ENCODE results near the gene CCDC66. TPM values are rescaled to one million over a fixed set of nuclear protein-coding genes. Genes with fewer than 3 reads are reported as not detected.

Gene CCDC66
- total and polyA plus RNA-seq, 9 of the 15 experiments (the other 6 are each of a cell fraction or from before 2014, with no cell fraction given) = 21.5 to 46.5 (median 29.6) TPM

DNA sequence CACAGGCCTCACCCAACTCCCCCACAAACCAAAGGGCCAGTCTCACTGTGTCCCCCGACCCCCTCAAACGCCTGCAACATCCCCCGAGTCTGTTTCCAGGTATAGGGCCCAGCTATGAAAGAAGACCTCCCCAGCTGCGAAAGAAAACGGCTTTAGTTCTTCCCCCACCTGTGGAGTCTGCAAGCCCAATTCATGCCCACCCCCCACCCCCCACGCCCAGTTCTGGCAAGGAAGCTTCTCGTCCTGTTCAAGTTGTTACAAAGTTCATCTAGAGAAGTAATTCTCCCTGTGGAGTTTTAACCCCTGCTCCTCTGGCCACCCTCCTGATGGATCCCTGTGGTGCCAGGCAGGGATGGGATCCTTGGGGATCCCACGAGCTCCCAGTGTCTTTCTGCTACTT is 54.4 kb downstream of the CCDC66 start (continued):
- TF ChIP-seq ZNF23 (CRISPR knock-in tag; IDR thresholded peaks at IDR 0.05) (no peak), MTF1 (CRISPR knock-in tag; IDR thresholded peaks at IDR 0.05; ENCODE audit: borderline replicate concordance) (no peak)

GRCh38 chr3:56612146-56612545 is 55.2 kb downstream of the CCDC66 start:
- no peak overlapping the region for H3K4me2 ChIP-seq (ENCODE audit: insufficient read depth, low read length)
- TF ChIP-seq LCOR (CRISPR knock-in tag; IDR thresholded peaks at IDR 0.05) (no peak), HMG20B (CRISPR knock-in tag; IDR thresholded peaks at IDR 0.05) (no peak), MAX (CRISPR knock-in tag; IDR thresholded peaks at IDR 0.05) (no peak), NR1H2 (CRISPR knock-in tag; IDR thresholded peaks at IDR 0.05) (no peak), ASH1L (IDR thresholded peaks at IDR 0.05; ENCODE audit: borderline replicate concordance, low read depth, partially characterized antibody) (no peak), POLR2AphosphoS5 (IDR thresholded peaks at IDR 0.05; ENCODE audit: control insufficient read depth, insufficient read depth, low read depth, low read length) (no peak), ARID1B (IDR thresholded peaks at IDR 0.05) (no peak)
- no peak for DNase-seq (ENCODE audit: extremely low read depth in 1 of 4, low spot score in 3 of 4)
- no peaks in the 10 kb centered on the region for H4K20me1 ChIP-seq (replicated peaks; ENCODE audit: control insufficient read depth, insufficient read depth, low read length)
- ChIA-PET CTCF (ENCODE audit: low intra/inter-chr PET ratio) (no interaction called here), POLR2A (interaction anchor here (0.8 to 1.3 kb wide), 2 partner anchors 9 to 13 kb away, joined by 3 to 6 read pairs; no protein-coding TSS in a partner anchor)
- H3K9ac ChIP-seq (ENCODE audit: insufficient read depth in 1 of 2, low read depth in 2 of 2, low read length in 2 of 2) = no peak overlapping the region
- intact Hi-C loops (cut with micrococcal nuclease) = no loop called here
- in situ Hi-C loops (cut with MboI) = no loop called here
- H3K4me1 ChIP-seq (replicated peaks in 1 of 2; ENCODE audit: control insufficient read depth in 2 of 2, insufficient read depth in 2 of 2, low read length in 2 of 2) = no peaks in the 10 kb centered on the region
- WGBS (ENCODE audit: insufficient coverage, low coverage, missing lambda C conversion rate) = 88% methylated on average over 5 of the region's 6 CpGs
- peaks cover 42% of the 10 kb centered on the region for H3K36me3 ChIP-seq (ENCODE audit: control insufficient read depth, insufficient read depth, low read length)
- no peaks in the 10 kb centered on the region for H3K9me1 ChIP-seq (ENCODE audit: control insufficient read depth, insufficient read depth, low read length)
- H3K4me3 ChIP-seq = no peak overlapping the region
- ATAC-seq = no peak
- no peaks in the 10 kb centered on the region for H3K27me3 ChIP-seq (ENCODE audit: control insufficient read depth in 2 of 2, insufficient read depth in 2 of 2, low read length in 2 of 2)
- H3K79me2 ChIP-seq (ENCODE audit: control insufficient read depth, insufficient read depth, low read length) = peaks cover 7% of the 10 kb centered on the region; the same call in 1 of the 3 replicates
- no peaks in the 10 kb centered on the region for H3K9me3 ChIP-seq (replicated peaks; ENCODE audit: control insufficient read depth, insufficient read depth, low read depth, low read length)
- no peak overlapping the region for H3K27ac ChIP-seq (ENCODE audit: extremely low read depth, low read depth, low read length)
- no peak overlapping the region for H2AFZ ChIP-seq (ENCODE audit: low read depth, low read length)
- no peak for FAIRE-seq
- BruUV-seq (replicated peaks) = no TSS peak

Data from K562 (cell line).